Neural cell (in vitro differentiated cells): Measurements from ENCODE around the gene FBXO45. TPM values are rescaled to one million over a fixed set of nuclear protein-coding genes. Genes with fewer than 3 reads are reported as not detected.

Source experiments
- H2AFZ ChIP-seq: fragments of 200-600, 300-800 bp; sonication (generic), shearing (Covaris generic); 2 replicates; pipeline ENCODE4 v1.6.0; 2014; ENCODE audit warnings: low read depth, mild to moderate bottlenecking, antibody characterized with exemption, low read length, moderate library complexity
- H3F3A ChIP-seq: fragments of 200-600 bp; shearing (Covaris generic); 2 replicates; pipeline ENCODE4 v1.6.1; 2016; ENCODE audit warnings: mild to moderate bottlenecking, moderate library complexity, mixed read lengths, antibody characterized with exemption, low read length; ENCODE audit not compliant: insufficient read depth, poor library complexity, severe bottlenecking
- H3K27ac ChIP-seq: fragments of 200-600, 300-800 bp; sonication (generic), shearing (Covaris generic); 2 replicates; pipeline ENCODE4 v1.5.1; 2014; ENCODE audit warnings: mild to moderate bottlenecking, low read length, moderate library complexity
- H3K27me3 ChIP-seq: fragments of 300-800, 200-600 bp; sonication (generic), shearing (Covaris generic); 2 replicates; pipeline ENCODE4 v1.6.0; 2014; ENCODE audit warnings: mild to moderate bottlenecking, low read depth, low read length, moderate library complexity; ENCODE audit not compliant: insufficient read depth
- H3K36me3 ChIP-seq: fragments of 300-800, 200-600 bp; sonication (generic), shearing (Covaris generic); 2 replicates; pipeline ENCODE4 v1.5.1; 2014; ENCODE audit warnings: mild to moderate bottlenecking, antibody characterized with exemption, low read length, moderate library complexity; ENCODE audit not compliant: insufficient read depth
- H3K4me2 ChIP-seq: fragments of 300-800, 200-600 bp; sonication (generic), shearing (Covaris generic); 2 replicates; pipeline ENCODE4 v1.6.0; 2014; ENCODE audit warnings: mild to moderate bottlenecking, low read length
- H3K4me3 ChIP-seq: fragments of 300-800, 200-600 bp; sonication (generic), shearing (Covaris generic); 2 replicates; pipeline ENCODE4 v1.5.1; 2014; ENCODE audit warnings: mild to moderate bottlenecking, low read length, moderate library complexity
- H3K79me2 ChIP-seq: fragments of 200-600 bp; shearing (Covaris generic); replicated peaks from 2 replicates; pipeline ENCODE4 v1.6.0; 2014; ENCODE audit warnings: mild to moderate bottlenecking, low read length, moderate library complexity; ENCODE audit not compliant: insufficient read depth
- H3K9ac ChIP-seq: fragments of 300-800, 200-600 bp; sonication (generic), shearing (Covaris generic); 2 replicates; pipeline ENCODE4 v1.6.1; 2016; ENCODE audit warnings: mild to moderate bottlenecking, low read length, mixed read lengths
- H3K9me2 ChIP-seq: fragments of 200-600 bp; shearing (Covaris generic); 2 replicates; pipeline ENCODE4 v1.6.1; 2016; ENCODE audit warnings: mild to moderate bottlenecking, low read length, mixed read lengths; ENCODE audit not compliant: insufficient read depth
- H3K9me3 ChIP-seq: fragments of 200-600, 300-800 bp; sonication (generic), shearing (Covaris generic); 2 replicates; pipeline ENCODE4 v1.6.1; 2016; ENCODE audit warnings: mild to moderate bottlenecking, mixed run types, low read length, moderate library complexity, mixed read lengths
- H4K20me1 ChIP-seq: fragments of 200-600 bp; shearing (Covaris generic); 2 replicates; pipeline ENCODE4 v1.6.1; 2016; ENCODE audit warnings: mild to moderate bottlenecking, mixed run types; ENCODE audit not compliant: insufficient read depth
- EP300 ChIP-seq: fragments of 450-650 bp; conservative IDR thresholded peaks from 2 replicates; pipeline ENCODE4 v1.6.1; 2014; ENCODE audit warnings: antibody characterized with exemption, mild to moderate bottlenecking, moderate library complexity; ENCODE audit not compliant: poor library complexity, severe bottlenecking
- EZH2 ChIP-seq: fragments of 200-600, 300-800 bp; shearing (Covaris generic), sonication (generic); IDR thresholded peaks from 2 replicates; pipeline ENCODE4 v1.6.1; 2014; ENCODE audit warnings: antibody characterized with exemption, low read length, borderline replicate concordance, mild to moderate bottlenecking; ENCODE audit not compliant: insufficient read depth, poor library complexity, severe bottlenecking
- MXI1 ChIP-seq: fragments of 450-650 bp; conservative IDR thresholded peaks from 2 replicates; pipeline ENCODE4 v1.6.1; 2014; ENCODE audit warnings: antibody characterized with exemption, mild to moderate bottlenecking; ENCODE audit not compliant: poor library complexity, severe bottlenecking
- POLR2AphosphoS5 ChIP-seq: IDR thresholded peaks from 2 replicates; pipeline ENCODE4 v1.6.1; 2012
- RAD21 ChIP-seq: fragments of 450-650 bp; conservative IDR thresholded peaks from 2 replicates; pipeline ENCODE4 v1.6.1; 2014; ENCODE audit warnings: antibody characterized with exemption, mild to moderate bottlenecking, moderate library complexity
- REST ChIP-seq: IDR thresholded peaks from 2 replicates; pipeline ENCODE4 v1.6.1; 2012; ENCODE audit warnings: borderline replicate concordance
- SMC3 ChIP-seq: fragments of 450-650 bp; conservative IDR thresholded peaks from 2 replicates; pipeline ENCODE4 v1.6.1; 2014; ENCODE audit warnings: antibody characterized with exemption, mild to moderate bottlenecking, moderate library complexity; ENCODE audit not compliant: poor library complexity
- TAF1 ChIP-seq: IDR thresholded peaks from 2 replicates; pipeline ENCODE4 v1.6.1; 2012; ENCODE audit warnings: low read depth
- polyA plus RNA-seq: library from polyadenylated mRNA; depleted of rRNA; stranded (reverse); fragments of >200 nt; gene quantifications from 2 replicates; pipeline ENCODE4 v1.2.3, GENCODE V29; 2014
- TF ChIP-seq, protein P1 (sequence below): fragments of 450-650 bp; IDR thresholded peaks from 2 replicates; pipeline ENCODE4 v1.5.1; 2014; ENCODE audit warnings: antibody characterized with exemption, mild to moderate bottlenecking, moderate library complexity; ENCODE audit not compliant: poor library complexity, severe bottlenecking

Gene FBXO45
- polyA plus RNA-seq, 1 donor from 2014 or later = 35.3 TPM

GRCh38 chr3:196620161-196620604 is 51.7 kb downstream of the FBXO45 start:
- TF ChIP-seq TAF1 (no peak), EP300 (no peak), SMC3 (no peak), MXI1 (no peak), POLR2AphosphoS5 (no peak), EZH2 (no peak), RAD21 (no peak), REST (no peak)
- TF ChIP-seq, protein P1, sequence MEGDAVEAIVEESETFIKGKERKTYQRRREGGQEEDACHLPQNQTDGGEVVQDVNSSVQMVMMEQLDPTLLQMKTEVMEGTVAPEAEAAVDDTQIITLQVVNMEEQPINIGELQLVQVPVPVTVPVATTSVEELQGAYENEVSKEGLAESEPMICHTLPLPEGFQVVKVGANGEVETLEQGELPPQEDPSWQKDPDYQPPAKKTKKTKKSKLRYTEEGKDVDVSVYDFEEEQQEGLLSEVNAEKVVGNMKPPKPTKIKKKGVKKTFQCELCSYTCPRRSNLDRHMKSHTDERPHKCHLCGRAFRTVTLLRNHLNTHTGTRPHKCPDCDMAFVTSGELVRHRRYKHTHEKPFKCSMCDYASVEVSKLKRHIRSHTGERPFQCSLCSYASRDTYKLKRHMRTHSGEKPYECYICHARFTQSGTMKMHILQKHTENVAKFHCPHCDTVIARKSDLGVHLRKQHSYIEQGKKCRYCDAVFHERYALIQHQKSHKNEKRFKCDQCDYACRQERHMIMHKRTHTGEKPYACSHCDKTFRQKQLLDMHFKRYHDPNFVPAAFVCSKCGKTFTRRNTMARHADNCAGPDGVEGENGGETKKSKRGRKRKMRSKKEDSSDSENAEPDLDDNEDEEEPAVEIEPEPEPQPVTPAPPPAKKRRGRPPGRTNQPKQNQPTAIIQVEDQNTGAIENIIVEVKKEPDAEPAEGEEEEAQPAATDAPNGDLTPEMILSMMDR = no peak
- Histone ChIP-seq H3K79me2 (no peaks in the 10 kb centered on the region), H3K4me3 (no peak overlapping the region), H3K9ac (no peak overlapping the region), H3F3A (no peaks in the 10 kb centered on the region), H3K4me2 (no peak overlapping the region), H3K36me3 (no peaks in the 10 kb centered on the region), H3K27ac (no peak overlapping the region), H3K27me3 (no peaks in the 10 kb centered on the region), H3K9me3 (no peaks in the 10 kb centered on the region), H3K9me2 (no peaks in the 10 kb centered on the region), H2AFZ (no peak overlapping the region), H4K20me1 (no peaks in the 10 kb centered on the region)

DNA sequence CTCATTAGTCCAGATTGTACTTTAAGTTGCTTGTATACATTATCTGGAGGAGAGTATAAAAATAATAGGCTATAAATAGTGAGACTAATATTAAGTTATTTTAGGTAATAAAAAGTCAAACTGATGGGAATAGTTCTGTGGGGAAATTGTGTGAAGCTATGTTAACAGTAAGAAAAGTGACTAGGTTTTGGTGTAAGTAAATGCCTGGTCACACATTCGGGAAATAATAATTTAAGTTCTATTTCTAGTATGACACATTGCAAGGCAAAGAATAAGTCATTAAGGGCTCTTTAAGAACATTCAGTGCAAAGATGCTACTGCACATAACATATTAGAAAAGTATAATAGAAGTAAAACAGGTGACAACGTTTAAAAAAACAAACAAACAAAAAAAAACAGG is 52.2 kb downstream of the FBXO45 start:
- Histone ChIP-seq H3K9me3 (no peaks in the 10 kb centered on the region), H3F3A (no peaks in the 10 kb centered on the region), H3K9ac (no peak overlapping the region), H4K20me1 (no peaks in the 10 kb centered on the region), H3K4me3 (no peak overlapping the region), H3K79me2 (no peaks in the 10 kb centered on the region), H3K27me3 (no peaks in the 10 kb centered on the region), H3K9me2 (no peaks in the 10 kb centered on the region), H3K27ac (no peak overlapping the region), H2AFZ (no peak overlapping the region), H3K4me2 (no peak overlapping the region), H3K36me3 (no peaks in the 10 kb centered on the region)
- TF ChIP-seq TAF1 = no peak
- TF ChIP-seq SMC3 = no peak
- no peak for TF ChIP-seq POLR2AphosphoS5
- TF ChIP-seq RAD21 = no peak
- TF ChIP-seq REST = no peak
